Inferior parietal cortex (tissue), 1 donor: Measurements from ENCODE around the gene ATXN1.
"Not testable (repeated sequence)": the region's sequence is repeated elsewhere in the genome, so short reads cannot be mapped to it uniquely, and the experiment has no call there.

ENCODE experiments used
- DNase-seq: peaks from one replicate; pipeline ENCODE4 v3.0.0-alpha.2; 2016; ENCODE audit errors: extremely low spot score

Gene ATXN1

GRCh38 chr6:16390909-16391450 lies 370.3 kb downstream of the ATXN1 start:
- not testable (repeated sequence) for DNase-seq

GRCh38 chr6:16389642-16390041 lies 371.6 kb downstream of the ATXN1 start:
- no peak for DNase-seq

GRCh38 chr6:16388488-16388887 lies 372.8 kb downstream of the ATXN1 start:
- no peak for DNase-seq

GRCh38 chr6:16386057-16386456 lies 375.2 kb downstream of the ATXN1 start:
- no peak for DNase-seq

GRCh38 chr6:16383607-16384206 lies 377.6 kb downstream of the ATXN1 start:
- no peak for DNase-seq

GRCh38 chr6:16381968-16382367 lies 379.3 kb downstream of the ATXN1 start:
- not testable (repeated sequence) for DNase-seq

GRCh38 chr6:16380220-16380809 lies 380.9 kb downstream of the ATXN1 start:
- DNase-seq: no peak

- DNase-seq: not testable (repeated sequence)
These were observed 382.9 kb downstream of the ATXN1 start for GRCh38 chr6:16378360-16378759.

GRCh38 chr6:16377470-16377869 lies 383.8 kb downstream of the ATXN1 start:
- DNase-seq: no peak

GRCh38 chr6:16375843-16376242 lies 385.4 kb downstream of the ATXN1 start:
- DNase-seq: no peak

- DNase-seq: no peak
These were observed 386.1 kb downstream of the ATXN1 start for GRCh38 chr6:16375206-16375605.

- DNase-seq: no peak
These were observed 386.6 kb downstream of the ATXN1 start for GRCh38 chr6:16374461-16375200.

GRCh38 chr6:16374016-16374415 lies 387.2 kb downstream of the ATXN1 start:
- no peak for DNase-seq

GRCh38 chr6:16372029-16372776 lies 389.1 kb downstream of the ATXN1 start:
- DNase-seq: no peak

GRCh38 chr6:16371401-16371800 lies 389.9 kb downstream of the ATXN1 start:
- DNase-seq: no peak

GRCh38 chr6:16370943-16371342 lies 390.3 kb downstream of the ATXN1 start:
- DNase-seq: no peak

- no peak for DNase-seq
These were observed 391.3 kb downstream of the ATXN1 start for GRCh38 chr6:16369989-16370388.

GRCh38 chr6:16369140-16369745 lies 392.0 kb downstream of the ATXN1 start:
- no peak for DNase-seq

GRCh38 chr6:16367571-16367970 lies 393.7 kb downstream of the ATXN1 start:
- no peak for DNase-seq

- DNase-seq: no peak
These were observed 397.5 kb downstream of the ATXN1 start for GRCh38 chr6:16363749-16364148.

GRCh38 chr6:16362819-16363589 lies 398.3 kb downstream of the ATXN1 start:
- no peak for DNase-seq
